ENCODE data around the gene NDUFAF3. TPM values are rescaled to one million over a fixed set of nuclear protein-coding genes. Genes with fewer than 3 reads are reported as not detected.

Gene NDUFAF3
- total RNA-seq, 2 donors from 2014 or later, result 168 to 183 TPM

GRCh38 chr3:49015072-49015471, 6.8 kb upstream of the NDUFAF3 start:
- H3K4me1 ChIP-seq (replicated peaks), result peaks cover 3% of the 10 kb centered on the region
- no peak overlapping the region for H3K4me3 ChIP-seq
- TF ChIP-seq POLR2AphosphoS5 (IDR thresholded peaks at IDR 0.05), result no peak
- TF ChIP-seq CTCF (IDR thresholded peaks at IDR 0.05), result no peak
- no peak for TF ChIP-seq POLR2A (IDR thresholded peaks at IDR 0.05)
- 71% methylated on average over 7 of the region's 8 CpGs for WGBS
- no peaks in the 10 kb centered on the region for H3K27me3 ChIP-seq (replicated peaks; ENCODE audit: insufficient read depth)
- H3K9me3 ChIP-seq, result no peaks in the 10 kb centered on the region
- DNase-seq (ENCODE audit: low spot score), result no peak
- H3K27ac ChIP-seq, result no peak overlapping the region
- intact Hi-C loops (cut with DNase I), result no loop called here
- H3K36me3 ChIP-seq, result peaks cover 12 to 16% of the 10 kb centered on the region in 2 donors

GRCh38 chr3:49015765-49016164, 6.2 kb upstream of the NDUFAF3 start:
- WGBS, result 68% methylated on average over 6 of the region's 6 CpGs
- Histone ChIP-seq H3K27me3 (replicated peaks; ENCODE audit: insufficient read depth) (no peaks in the 10 kb centered on the region), H3K4me1 (replicated peaks) (peaks cover 3% of the 10 kb centered on the region), H3K27ac (no peak overlapping the region), H3K36me3 (peaks cover 12 to 16% of the 10 kb centered on the region in 2 donors), H3K4me3 (no peak overlapping the region), H3K9me3 (no peaks in the 10 kb centered on the region)
- intact Hi-C loops (cut with DNase I), result no loop called here
- TF ChIP-seq POLR2A (IDR thresholded peaks at IDR 0.05) (no peak), POLR2AphosphoS5 (IDR thresholded peaks at IDR 0.05) (no peak), CTCF (IDR thresholded peaks at IDR 0.05) (no peak)
- no peak for DNase-seq (ENCODE audit: low spot score)

- no peak for DNase-seq (ENCODE audit: low spot score)
- Histone ChIP-seq H3K4me3 (no peak overlapping the region), H3K27me3 (replicated peaks; ENCODE audit: insufficient read depth) (no peaks in the 10 kb centered on the region), H3K36me3 (peaks cover 12 to 16% of the 10 kb centered on the region in 2 donors), H3K4me1 (replicated peaks) (peaks cover 3% of the 10 kb centered on the region), H3K27ac (no peak overlapping the region), H3K9me3 (no peaks in the 10 kb centered on the region)
- TF ChIP-seq CTCF (IDR thresholded peaks at IDR 0.05), result no peak
- no peak for TF ChIP-seq POLR2A (IDR thresholded peaks at IDR 0.05)
- no peak for TF ChIP-seq POLR2AphosphoS5 (IDR thresholded peaks at IDR 0.05)
- intact Hi-C loops (cut with DNase I), result no loop called here
- WGBS, result 87% methylated on average over 6 of the region's 6 CpGs
Observed at GRCh38 chr3:49016414-49017228, 5.3 kb upstream of the NDUFAF3 start.

- DNase-seq (ENCODE audit: low spot score), result no peak
- intact Hi-C loops (cut with DNase I), result no loop called here
- 7% methylated on average over 23 of the region's 23 CpGs for WGBS
- no peaks in the 10 kb centered on the region for H3K9me3 ChIP-seq
- no peak for TF ChIP-seq POLR2AphosphoS5 (IDR thresholded peaks at IDR 0.05)
- H3K27me3 ChIP-seq (replicated peaks; ENCODE audit: insufficient read depth), result no peaks in the 10 kb centered on the region
- peaks cover 3% of the 10 kb centered on the region for H3K4me1 ChIP-seq (replicated peaks)
- peaks cover 12 to 16% of the 10 kb centered on the region in 2 donors for H3K36me3 ChIP-seq
- peak overlapping the region; percentile 50 to 74 for H3K4me3 ChIP-seq
- H3K27ac ChIP-seq, result peak overlapping the region; percentile 74 to 75
Observed at GRCh38 chr3:49017229-49017970, 4.5 kb upstream of the NDUFAF3 start.

- intact Hi-C loops (cut with DNase I), result no loop called here
- WGBS, result 1% methylated on average over 35 of the region's 85 CpGs
- Histone ChIP-seq H3K9me3 (no peaks in the 10 kb centered on the region), H3K27ac (peak within 1 kb of the TSS; percentile 74 to 75), H3K4me1 (replicated peaks) (peaks cover 3% of the 10 kb centered on the region), H3K27me3 (replicated peaks; ENCODE audit: insufficient read depth) (no peaks in the 10 kb centered on the region), H3K36me3 (peaks cover 12 to 16% of the 10 kb centered on the region in 2 donors), H3K4me3 (peak within 1 kb of the TSS; percentile 50 to 74)
- DNase-seq (ENCODE audit: low spot score), result peak; percentile 58
- TF ChIP-seq CTCF (IDR thresholded peaks at IDR 0.05) (peak in 1 of 4 experiments; percentile 1), POLR2A (IDR thresholded peaks at IDR 0.05) (peak; percentile 47), POLR2AphosphoS5 (IDR thresholded peaks at IDR 0.05) (peak; percentile 66)
Observed at GRCh38 chr3:49017971-49018706, 3.8 kb upstream of the NDUFAF3 start, which contains the start of gene DALRD3. DALRD3 (minus strand) TSS chr3:49018580; CDS start chr3:49018564, 16 bp downstream.

All from prostate gland (tissue), 2 donors.